HFF-Myc (cell line): ENCODE data around the gene ARSI.

ENCODE experiments used
- DNase-seq: peaks from one replicate; pipeline ENCODE4 v3.0.0-alpha.2; 2011; ENCODE audit warnings: low read depth; ENCODE audit errors: extremely low read depth
- H3K4me3 ChIP-seq: replicated peaks from 2 replicates; pipeline ENCODE4 v1.5.1; 2011; ENCODE audit warnings: low read depth, mild to moderate bottlenecking, control low read depth, low read length
- CTCF ChIP-seq: IDR thresholded peaks from 2 replicates; pipeline ENCODE4 v1.5.1; 2012; ENCODE audit warnings: mild to moderate bottlenecking, low read depth, low read length, control low read depth; ENCODE audit errors: missing control alignments

The ARSI gene

GRCh38 chr5:150246835-150247234 lies 55.9 kb downstream of the ARSI start:
- no peak overlapping the region for H3K4me3 ChIP-seq
- DNase-seq: no peak
- TF ChIP-seq CTCF: no peak

- no peak for DNase-seq
- no peak overlapping the region for H3K4me3 ChIP-seq
- TF ChIP-seq CTCF: no peak
Observed at GRCh38 chr5:150246429-150246828, 56.3 kb downstream of the ARSI start.
